Bronchial smooth muscle cell (primary cell): Measurements from ENCODE around the gene MBD2. TPM values are rescaled to one million over a fixed set of nuclear protein-coding genes. Genes with fewer than 3 reads are reported as not detected.

ENCODE experiments used
- total RNA-seq: library from RNA; depleted of rRNA; stranded (reverse); fragments of >200 nt; gene quantifications from 2 replicates; pipeline ENCODE4 v1.2.1, GENCODE V29; 2014

The MBD2 gene, protein sequence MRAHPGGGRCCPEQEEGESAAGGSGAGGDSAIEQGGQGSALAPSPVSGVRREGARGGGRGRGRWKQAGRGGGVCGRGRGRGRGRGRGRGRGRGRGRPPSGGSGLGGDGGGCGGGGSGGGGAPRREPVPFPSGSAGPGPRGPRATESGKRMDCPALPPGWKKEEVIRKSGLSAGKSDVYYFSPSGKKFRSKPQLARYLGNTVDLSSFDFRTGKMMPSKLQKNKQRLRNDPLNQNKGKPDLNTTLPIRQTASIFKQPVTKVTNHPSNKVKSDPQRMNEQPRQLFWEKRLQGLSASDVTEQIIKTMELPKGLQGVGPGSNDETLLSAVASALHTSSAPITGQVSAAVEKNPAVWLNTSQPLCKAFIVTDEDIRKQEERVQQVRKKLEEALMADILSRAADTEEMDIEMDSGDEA
- total RNA-seq = 30.4 and 112 TPM in 2 replicates

DNA sequence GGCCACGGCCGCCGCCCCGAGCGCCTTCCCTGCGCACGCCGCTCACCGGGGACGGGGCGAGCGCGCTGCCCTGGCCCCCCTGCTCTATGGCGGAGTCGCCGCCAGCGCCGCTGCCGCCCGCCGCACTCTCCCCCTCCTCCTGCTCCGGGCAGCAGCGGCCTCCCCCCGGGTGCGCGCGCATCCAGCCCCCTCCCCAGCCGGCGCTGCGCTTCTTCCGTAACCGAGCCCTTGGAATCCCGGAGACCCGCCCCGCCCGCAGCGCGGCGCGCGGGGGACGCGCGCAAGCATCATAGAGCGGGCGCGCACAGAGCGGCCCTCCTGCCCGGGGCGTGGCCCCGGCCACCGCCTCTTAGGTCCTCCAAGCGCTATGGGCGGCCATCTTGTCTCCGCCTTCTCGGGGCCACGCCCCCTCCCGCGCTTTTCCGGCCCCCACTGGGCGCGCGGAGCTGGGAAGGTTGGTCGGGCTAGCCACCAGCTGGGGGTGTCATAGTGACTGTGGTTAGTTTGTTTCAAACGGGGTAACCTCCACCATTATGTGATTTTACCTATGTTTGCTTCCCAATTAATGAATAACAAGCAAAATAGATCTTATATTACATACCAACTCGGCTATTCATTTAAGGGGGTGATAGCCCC is at the start of gene MBD2:
MBD2 (minus strand) TSS at position 291 of the 636 bp plus-strand sequence; CDS start at position 181, 110 bp downstream.

Other genes starting within 250 kb of the MBD2 start
- 22.1 and 22.6 TPM in 2 replicates for gene POLI, start 44.8 kb upstream of the MBD2 start, total RNA-seq
- 0.17 and 0.32 TPM in 2 replicates for gene STARD6, start 133.2 kb upstream of the MBD2 start, total RNA-seq
- 1.6 and 1.9 TPM in 2 replicates for gene C18orf54, start 133.2 kb upstream of the MBD2 start, total RNA-seq